Measurements from ENCODE around the gene CHPF. TPM values are rescaled to one million over a fixed set of nuclear protein-coding genes. Genes with fewer than 3 reads are reported as not detected.

The CHPF gene
- total RNA-seq, 1 donor from 2014 or later, result 81.0 TPM

GRCh38 chr2:219506802-219507526 is 36.6 kb downstream of the CHPF start:
- H3K27me3 Mint-ChIP-seq (ENCODE audit: low read depth), result peaks cover 24% of the 10 kb centered on the region
- H3K36me3 Mint-ChIP-seq, result peaks cover 14% of the 10 kb centered on the region
- no peaks in the 10 kb centered on the region for H3K9me3 Mint-ChIP-seq
- no peak overlapping the region for H3K4me3 Mint-ChIP-seq
- no peak overlapping the region for H3K27ac Mint-ChIP-seq
- peaks cover 36% of the 10 kb centered on the region for H3K4me1 Mint-ChIP-seq
- TF ChIP-seq CTCF (IDR thresholded peaks at IDR 0.05; ENCODE audit: unreplicated experiment), result no peak
- no peak for DNase-seq (ENCODE audit: low spot score in 2 of 2, unreplicated experiment in 2 of 2)

- Mint-ChIP-seq H3K27ac (no peak overlapping the region), H3K9me3 (no peaks in the 10 kb centered on the region), H3K27me3 (ENCODE audit: low read depth) (peaks cover 18% of the 10 kb centered on the region), H3K4me3 (no peak overlapping the region), H3K4me1 (peaks cover 38% of the 10 kb centered on the region), H3K36me3 (peaks cover 14% of the 10 kb centered on the region)
- DNase-seq (ENCODE audit: low spot score in 2 of 2, unreplicated experiment in 2 of 2), result no peak
- no peak for TF ChIP-seq CTCF (IDR thresholded peaks at IDR 0.05; ENCODE audit: unreplicated experiment)
Measured at GRCh38 chr2:219506153-219506801, 37.3 kb downstream of the CHPF start.

GRCh38 chr2:219505585-219505984 is 38.0 kb downstream of the CHPF start:
- H3K27ac Mint-ChIP-seq, result no peak overlapping the region
- TF ChIP-seq CTCF (IDR thresholded peaks at IDR 0.05; ENCODE audit: unreplicated experiment), result no peak
- H3K4me1 Mint-ChIP-seq, result peaks cover 36% of the 10 kb centered on the region
- H3K9me3 Mint-ChIP-seq, result no peaks in the 10 kb centered on the region
- H3K36me3 Mint-ChIP-seq, result peaks cover 14% of the 10 kb centered on the region
- no peak overlapping the region for H3K4me3 Mint-ChIP-seq
- DNase-seq (ENCODE audit: low spot score in 2 of 2, unreplicated experiment in 2 of 2), result no peak
- H3K27me3 Mint-ChIP-seq (ENCODE audit: low read depth), result peaks cover 12% of the 10 kb centered on the region

GRCh38 chr2:219502618-219503017 is 41.0 kb downstream of the CHPF start:
- no peak overlapping the region for H3K4me3 Mint-ChIP-seq

GRCh38 chr2:219501849-219502248 is 41.8 kb downstream of the CHPF start:
- Mint-ChIP-seq H3K36me3 (peaks cover 14% of the 10 kb centered on the region), H3K27ac (no peak overlapping the region), H3K4me3 (no peak overlapping the region), H3K4me1 (peaks cover 44% of the 10 kb centered on the region), H3K27me3 (ENCODE audit: low read depth) (peaks cover 18% of the 10 kb centered on the region), H3K9me3 (no peaks in the 10 kb centered on the region)
- no peak for DNase-seq (ENCODE audit: low spot score in 2 of 2, unreplicated experiment in 2 of 2)
- TF ChIP-seq CTCF (IDR thresholded peaks at IDR 0.05; ENCODE audit: unreplicated experiment), result no peak

More at GRCh38 chr2:219502618-219503017, 41.0 kb downstream of the CHPF start:
- H3K9me3 Mint-ChIP-seq, result no peaks in the 10 kb centered on the region
- TF ChIP-seq CTCF (IDR thresholded peaks at IDR 0.05; ENCODE audit: unreplicated experiment), result no peak
- H3K27me3 Mint-ChIP-seq (ENCODE audit: low read depth), result peaks cover 11% of the 10 kb centered on the region
- no peak overlapping the region for H3K27ac Mint-ChIP-seq
- H3K36me3 Mint-ChIP-seq, result peaks cover 14% of the 10 kb centered on the region
- H3K4me1 Mint-ChIP-seq, result peaks cover 40% of the 10 kb centered on the region
- DNase-seq (ENCODE audit: low spot score in 2 of 2, unreplicated experiment in 2 of 2), result no peak
